Kidney epithelial cell (primary cell): ENCODE results near the gene KRTAP25-1. TPM values are rescaled to one million over a fixed set of nuclear protein-coding genes. Genes with fewer than 3 reads are reported as not detected.

Source experiments
- DNase-seq: peaks from one replicate; pipeline ENCODE4 v3.0.0-alpha.2; 2010; ENCODE audit warnings: low read depth
- H3K27me3 ChIP-seq: 2 replicates; pipeline ENCODE4 v1.6.0; 2011; ENCODE audit warnings: low read length; ENCODE audit not compliant: control insufficient read depth, insufficient read depth
- H3K36me3 ChIP-seq: 2 replicates; pipeline ENCODE4 v1.5.1; 2011; ENCODE audit warnings: low read length; ENCODE audit not compliant: control insufficient read depth, insufficient read depth
- H3K4me3 ChIP-seq: 2 replicates; pipeline ENCODE4 v1.5.1; 2011; ENCODE audit warnings: low read depth, mild to moderate bottlenecking, control low read depth, low read length
- CTCF ChIP-seq: IDR thresholded peaks from 2 replicates; pipeline ENCODE4 v1.5.1; 2011; ENCODE audit warnings: mild to moderate bottlenecking, moderate library complexity, low read length, control low read depth, inconsistent platforms; ENCODE audit not compliant: insufficient read depth, poor library complexity, severe bottlenecking
- total RNA-seq: library from RNA; depleted of rRNA; stranded (reverse); fragments of >200 nt; gene quantifications from 2 replicates; pipeline ENCODE4 v1.2.3, GENCODE V29; 2015

KRTAP25-1 gene
- total RNA-seq, 1 donor from 2014 or later, result not detected

- no peak for TF ChIP-seq CTCF
- DNase-seq, result no peak
- H3K36me3 ChIP-seq, result no peaks in the 10 kb centered on the region
- H3K27me3 ChIP-seq, result no peaks in the 10 kb centered on the region
- H3K4me3 ChIP-seq, result no peak overlapping the region
These were observed 40.5 kb downstream of the KRTAP25-1 start for GRCh38 chr21:30248844-30249243.

GRCh38 chr21:30245061-30245460 lies 44.3 kb downstream of the KRTAP25-1 start:
- Histone ChIP-seq H3K4me3 (no peak overlapping the region), H3K27me3 (no peaks in the 10 kb centered on the region), H3K36me3 (no peaks in the 10 kb centered on the region)
- TF ChIP-seq CTCF, result no peak
- no peak for DNase-seq

- Histone ChIP-seq H3K4me3 (no peak overlapping the region), H3K36me3 (no peaks in the 10 kb centered on the region), H3K27me3 (no peaks in the 10 kb centered on the region)
- no peak for DNase-seq
- TF ChIP-seq CTCF, result no peak
These were observed 45.6 kb downstream of the KRTAP25-1 start for GRCh38 chr21:30243691-30244090.

GRCh38 chr21:30240661-30241060 lies 48.7 kb downstream of the KRTAP25-1 start:
- no peak for DNase-seq
- Histone ChIP-seq H3K4me3 (no peak overlapping the region), H3K36me3 (no peaks in the 10 kb centered on the region), H3K27me3 (no peaks in the 10 kb centered on the region)
- TF ChIP-seq CTCF, result no peak

Other genes starting within 250 kb of the KRTAP25-1 start
- not detected in 2 replicates for gene CLDN17, start 122.7 kb downstream of the KRTAP25-1 start, total RNA-seq
- gene CLDN8, start 73.4 kb downstream of the KRTAP25-1 start, total RNA-seq, result not detected in 2 replicates
- gene KRTAP24-1, start 6.6 kb downstream of the KRTAP25-1 start, total RNA-seq, result not detected in 2 replicates
- not detected in 2 replicates for gene KRTAP26-1, start 30.8 kb upstream of the KRTAP25-1 start, total RNA-seq
- not detected in 2 replicates for gene KRTAP27-1, start 48.2 kb upstream of the KRTAP25-1 start, total RNA-seq
- gene KRTAP23-1, start 59.1 kb upstream of the KRTAP25-1 start, total RNA-seq, result not detected in 2 replicates
- not detected in 2 replicates for gene KRTAP13-2, start 82.8 kb upstream of the KRTAP25-1 start, total RNA-seq
- not detected in 2 replicates for gene KRTAP13-1, start 106.5 kb upstream of the KRTAP25-1 start, total RNA-seq
- not detected in 2 replicates for gene KRTAP13-3, start 136.4 kb upstream of the KRTAP25-1 start, total RNA-seq
- not detected in 2 replicates for gene KRTAP13-4, start 140.7 kb upstream of the KRTAP25-1 start, total RNA-seq
- not detected in 2 replicates for gene KRTAP15-1, start 150.8 kb upstream of the KRTAP25-1 start, total RNA-seq
- not detected in 2 replicates for gene KRTAP19-1, start 190.9 kb upstream of the KRTAP25-1 start, total RNA-seq
- not detected in 2 replicates for gene KRTAP19-2, start 197.9 kb upstream of the KRTAP25-1 start, total RNA-seq
- gene KRTAP19-3, start 202.5 kb upstream of the KRTAP25-1 start, total RNA-seq, result not detected in 2 replicates
- gene KRTAP19-4, start 207.7 kb upstream of the KRTAP25-1 start, total RNA-seq, result not detected in 2 replicates
- gene KRTAP19-5, start 212.6 kb upstream of the KRTAP25-1 start, total RNA-seq, result not detected in 2 replicates